ENCODE measurements around the gene PTGIR. TPM values are rescaled to one million over a fixed set of nuclear protein-coding genes. Genes with fewer than 3 reads are reported as not detected.

The PTGIR gene
- total RNA-seq, 3 donors from 2014 or later (not counting 1 experiment from before 2014, with no cell fraction given), result 0.75 to 1.4 (median 1.0) TPM

GRCh38 chr19:46585539-46585938, 39.4 kb downstream of the PTGIR start:
- ATAC-seq, result no peak
- H3K36me3 Mint-ChIP-seq, result no peaks in the 10 kb centered on the region
- no peaks in the 10 kb centered on the region for H3K27me3 ChIP-seq (ENCODE audit: control insufficient read depth, insufficient read depth, low read length)
- H3K27ac ChIP-seq (ENCODE audit: low read length), result no peak overlapping the region
- no peaks in the 10 kb centered on the region for H3K4me1 Mint-ChIP-seq
- H3K4me3 ChIP-seq (ENCODE audit: low read length), result no peak overlapping the region
- no peaks in the 10 kb centered on the region for H3K4me1 ChIP-seq (ENCODE audit: control insufficient read depth, insufficient read depth, low read length)
- no CpG with 5 or more reads among the region's 1 CpG for WGBS (ENCODE audit: insufficient coverage)
- H3K36me3 ChIP-seq (ENCODE audit: control insufficient read depth, insufficient read depth, low read length), result no peaks in the 10 kb centered on the region
- H3K9me3 ChIP-seq (ENCODE audit: control insufficient read depth, insufficient read depth, low read length), result no peaks in the 10 kb centered on the region
- H3K9me3 Mint-ChIP-seq, result no peaks in the 10 kb centered on the region
- H3K27me3 Mint-ChIP-seq (ENCODE audit: low read depth in 2 of 2), result peaks cover 0 to 4% of the 10 kb centered on the region in 2 donors
- no peak for DNase-seq
- intact Hi-C loops (cut with micrococcal nuclease), result no loop called here
- no peak for TF ChIP-seq CTCF (IDR thresholded peaks at IDR 0.05)
- no peak overlapping the region for H3K4me3 Mint-ChIP-seq
- H3K27ac Mint-ChIP-seq, result no peak overlapping the region

- Histone ChIP-seq H3K9me3 (ENCODE audit: control insufficient read depth, insufficient read depth, low read length) (no peaks in the 10 kb centered on the region), H3K27ac (ENCODE audit: low read length) (no peak overlapping the region), H3K36me3 (ENCODE audit: control insufficient read depth, insufficient read depth, low read length) (no peaks in the 10 kb centered on the region), H3K4me3 (ENCODE audit: low read length) (no peak overlapping the region), H3K27me3 (ENCODE audit: control insufficient read depth, insufficient read depth, low read length) (no peaks in the 10 kb centered on the region), H3K4me1 (ENCODE audit: control insufficient read depth, insufficient read depth, low read length) (no peaks in the 10 kb centered on the region)
- no peaks in the 10 kb centered on the region for H3K36me3 Mint-ChIP-seq
- intact Hi-C loops (cut with micrococcal nuclease), result no loop called here
- DNase-seq, result no peak
- WGBS (ENCODE audit: insufficient coverage), result 83% methylated on average over 2 of the region's 2 CpGs
- H3K27me3 Mint-ChIP-seq (ENCODE audit: low read depth in 2 of 2), result peaks cover 0 to 6% of the 10 kb centered on the region in 2 donors
- ATAC-seq, result no peak
- no peaks in the 10 kb centered on the region for H3K9me3 Mint-ChIP-seq
- H3K27ac Mint-ChIP-seq, result no peak overlapping the region
- H3K4me3 Mint-ChIP-seq, result no peak overlapping the region
- peaks cover 0 to 6% of the 10 kb centered on the region in 2 donors for H3K4me1 Mint-ChIP-seq
- TF ChIP-seq CTCF (IDR thresholded peaks at IDR 0.05), result no peak
These were observed 44.6 kb downstream of the PTGIR start for GRCh38 chr19:46580247-46580646.

GRCh38 chr19:46579361-46579879, 45.5 kb downstream of the PTGIR start:
- no peak overlapping the region for H3K27ac Mint-ChIP-seq
- no peaks in the 10 kb centered on the region for H3K4me1 ChIP-seq (ENCODE audit: control insufficient read depth, insufficient read depth, low read length)
- DNase-seq, result peak; percentile 14 to 24
- no peaks in the 10 kb centered on the region for H3K27me3 ChIP-seq (ENCODE audit: control insufficient read depth, insufficient read depth, low read length)
- H3K9me3 ChIP-seq (ENCODE audit: control insufficient read depth, insufficient read depth, low read length), result no peaks in the 10 kb centered on the region
- H3K27ac ChIP-seq (ENCODE audit: low read length), result no peak overlapping the region
- peaks cover 0 to 6% of the 10 kb centered on the region in 2 donors for H3K27me3 Mint-ChIP-seq (ENCODE audit: low read depth in 2 of 2)
- H3K9me3 Mint-ChIP-seq, result no peaks in the 10 kb centered on the region
- WGBS (ENCODE audit: insufficient coverage), result 79% methylated on average over 8 of the region's 8 CpGs
- TF ChIP-seq CTCF (IDR thresholded peaks at IDR 0.05), result no peak
- H3K4me3 ChIP-seq (ENCODE audit: low read length), result no peak overlapping the region
- no peak overlapping the region for H3K4me3 Mint-ChIP-seq
- H3K36me3 ChIP-seq (ENCODE audit: control insufficient read depth, insufficient read depth, low read length), result no peaks in the 10 kb centered on the region
- peaks cover 0 to 7% of the 10 kb centered on the region in 2 donors for H3K4me1 Mint-ChIP-seq
- no peaks in the 10 kb centered on the region for H3K36me3 Mint-ChIP-seq
- intact Hi-C loops (cut with micrococcal nuclease), result no loop called here
- ATAC-seq, result peak in 1 of 3 donors; percentile 46

GRCh38 chr19:46578450-46578849, 46.4 kb downstream of the PTGIR start:
- TF ChIP-seq CTCF (IDR thresholded peaks at IDR 0.05), result no peak
- Mint-ChIP-seq H3K4me1 (peaks cover 0 to 11% of the 10 kb centered on the region in 2 donors), H3K27ac (no peak overlapping the region), H3K27me3 (ENCODE audit: low read depth in 2 of 2) (peaks cover 0 to 5% of the 10 kb centered on the region in 2 donors), H3K9me3 (no peaks in the 10 kb centered on the region), H3K36me3 (no peaks in the 10 kb centered on the region), H3K4me3 (no peak overlapping the region)
- whole genome bisulfite sequencing (ENCODE audit: insufficient coverage), result 93% methylated on average over 4 of the region's 4 CpGs
- DNase-seq, result no peak
- intact Hi-C loops (cut with micrococcal nuclease), result no loop called here
- Histone ChIP-seq H3K9me3 (ENCODE audit: control insufficient read depth, insufficient read depth, low read length) (no peaks in the 10 kb centered on the region), H3K36me3 (ENCODE audit: control insufficient read depth, insufficient read depth, low read length) (no peaks in the 10 kb centered on the region), H3K27me3 (ENCODE audit: control insufficient read depth, insufficient read depth, low read length) (no peaks in the 10 kb centered on the region), H3K27ac (ENCODE audit: low read length) (no peak overlapping the region), H3K4me1 (ENCODE audit: control insufficient read depth, insufficient read depth, low read length) (no peaks in the 10 kb centered on the region), H3K4me3 (ENCODE audit: low read length) (no peak overlapping the region)
- no peak for ATAC-seq
